HEK293 (cell line): Measurements from ENCODE around the gene ARTN.

ENCODE experiments used
- CTCF ChIA-PET: fragments of 350-600 bp; formaldehyde crosslinking; extraction: SDS; loops from one replicate; lab custom pipeline; 2021; ENCODE audit warnings: antibody characterized with exemption; lab: Yijun Ruan, JAX
- POLR2A ChIA-PET: fragments of 300-600 bp; formaldehyde crosslinking; extraction: SDS; loops from one replicate; lab custom pipeline; 2020; ENCODE audit warnings: antibody characterized with exemption, inconsistent platforms; lab: Yijun Ruan, JAX
- H3K27ac ChIP-seq: fragments of 200-500 bp; sonication (Bioruptor generic); 2 replicates; pipeline ENCODE4 v1.5.1; 2014; ENCODE audit warnings: low read depth, low read length, control low read depth, inconsistent platforms; ENCODE audit errors: extremely low read depth
- H3K36me3 ChIP-seq, 2 experiments: fragments of 200-500 bp in 1 of 2; sonication (Bioruptor generic) in 1 of 2; 1 replicate in 1 of 2; 2 replicates in 1 of 2; pipeline ENCODE4 v1.5.1; 2014 to 2017; ENCODE audit warnings: inconsistent platforms in 2 of 2, low read length in 2 of 2; ENCODE audit not compliant: control insufficient read depth in 2 of 2, insufficient read depth in 1 of 2
- H3K4me1 ChIP-seq: fragments of 200-500 bp; sonication (Bioruptor generic); 2 replicates; pipeline ENCODE4 v1.5.1; 2014; ENCODE audit warnings: mild to moderate bottlenecking, low read length, inconsistent platforms; ENCODE audit not compliant: control insufficient read depth, insufficient read depth
- H3K4me3 ChIP-seq: 2 replicates; pipeline ENCODE4 v1.5.1; 2011; ENCODE audit warnings: low read depth, mild to moderate bottlenecking, control low read depth, low read length, moderate library complexity
- H3K9me3 ChIP-seq: fragments of 200-500 bp; sonication (Bioruptor generic); 2 replicates; pipeline ENCODE4 v1.5.1; 2014; ENCODE audit warnings: low read depth, low read length, inconsistent platforms; ENCODE audit not compliant: control insufficient read depth, insufficient read depth
- BCL11A ChIP-seq: fragments of 450-650 bp; formaldehyde crosslinking; IDR thresholded peaks from 2 replicates; pipeline ENCODE4 v1.5.1; 2016; ENCODE audit warnings: low read depth, missing biosample characterization, missing genetic modification characterization
- CTCF ChIP-seq: fragments of 450-650 bp; formaldehyde crosslinking; IDR thresholded peaks from 2 replicates; pipeline ENCODE4 v1.5.1; 2016; ENCODE audit warnings: missing biosample characterization, missing genetic modification characterization
- GLIS1 ChIP-seq: fragments of 450-650 bp; formaldehyde crosslinking; IDR thresholded peaks from 2 replicates; pipeline ENCODE4 v1.5.1; 2016; ENCODE audit warnings: missing biosample characterization, missing genetic modification characterization
- GLIS2 ChIP-seq: fragments of 450-650 bp; formaldehyde crosslinking; IDR thresholded peaks from 2 replicates; pipeline ENCODE4 v1.5.1; 2016; ENCODE audit warnings: missing biosample characterization, missing genetic modification characterization
- HOXC10 ChIP-seq: sonication (generic); formaldehyde crosslinking; IDR thresholded peaks from 2 replicates; pipeline ENCODE4 v1.8.1; 2023; ENCODE audit warnings: mild to moderate bottlenecking, missing genetic modification reagents
- IKZF3 ChIP-seq: fragments of 450-650 bp; IDR thresholded peaks from 2 replicates; pipeline ENCODE4 v1.5.0; 2018; ENCODE audit warnings: missing biosample characterization, mild to moderate bottlenecking, missing genetic modification characterization, moderate library complexity
- KLF8 ChIP-seq: fragments of 450-650 bp; formaldehyde crosslinking; IDR thresholded peaks from 2 replicates; pipeline ENCODE4 v1.5.1; 2016; ENCODE audit warnings: missing biosample characterization, missing genetic modification characterization
- OSR2 ChIP-seq: fragments of 450-650 bp; formaldehyde crosslinking; IDR thresholded peaks from 2 replicates; pipeline ENCODE4 v1.5.1; 2016; ENCODE audit warnings: missing biosample characterization, missing genetic modification characterization
- ZBTB17 ChIP-seq: fragments of 450-650 bp; formaldehyde crosslinking; IDR thresholded peaks from 2 replicates; pipeline ENCODE4 v1.5.1; 2016; ENCODE audit warnings: missing biosample characterization, missing genetic modification characterization
- ZBTB21 ChIP-seq: fragments of 450-650 bp; formaldehyde crosslinking; IDR thresholded peaks from 2 replicates; pipeline ENCODE4 v1.5.1; 2017; ENCODE audit warnings: missing biosample characterization, missing genetic modification characterization
- ZFP37 ChIP-seq: fragments of 450-650 bp; formaldehyde crosslinking; IDR thresholded peaks from 2 replicates; pipeline ENCODE4 v1.5.1; 2016; ENCODE audit warnings: missing biosample characterization, missing genetic modification characterization
- ZNF157 ChIP-seq: fragments of 450-650 bp; formaldehyde crosslinking; IDR thresholded peaks from 2 replicates; pipeline ENCODE4 v1.5.1; 2016; ENCODE audit warnings: missing biosample characterization, missing genetic modification characterization
- ZNF2 ChIP-seq: fragments of 450-650 bp; formaldehyde crosslinking; IDR thresholded peaks from 2 replicates; pipeline ENCODE4 v1.5.1; 2016; ENCODE audit warnings: missing biosample characterization, missing genetic modification characterization
- ZNF202 ChIP-seq: fragments of 450-650 bp; formaldehyde crosslinking; IDR thresholded peaks from 2 replicates; pipeline ENCODE4 v1.5.1; 2016; ENCODE audit warnings: missing biosample characterization, missing genetic modification characterization, borderline replicate concordance
- ZNF341 ChIP-seq: fragments of 450-650 bp; formaldehyde crosslinking; IDR thresholded peaks from 2 replicates; pipeline ENCODE4; 2016; ENCODE audit warnings: low read depth, missing biosample characterization, missing genetic modification characterization
- ZNF394 ChIP-seq: fragments of 450-650 bp; formaldehyde crosslinking; IDR thresholded peaks from 2 replicates; pipeline ENCODE4 v1.5.1; 2016; ENCODE audit warnings: missing biosample characterization, missing genetic modification characterization, mild to moderate bottlenecking, moderate library complexity, borderline replicate concordance
- ZNF423 ChIP-seq: fragments of 450-650 bp; formaldehyde crosslinking; IDR thresholded peaks from 2 replicates; pipeline ENCODE4 v1.5.1; 2016; ENCODE audit warnings: missing biosample characterization, missing genetic modification characterization
- ZNF426 ChIP-seq: fragments of 450-650 bp; formaldehyde crosslinking; IDR thresholded peaks from 2 replicates; pipeline ENCODE4 v1.5.1; 2017; ENCODE audit warnings: missing biosample characterization, missing genetic modification characterization, mild to moderate bottlenecking, inconsistent platforms, moderate library complexity
- ZNF501 ChIP-seq: fragments of 450-650 bp; formaldehyde crosslinking; IDR thresholded peaks from 2 replicates; pipeline ENCODE4 v1.5.1; 2016; ENCODE audit warnings: missing biosample characterization, missing genetic modification characterization
- ZNF514 ChIP-seq: fragments of 450-650 bp; formaldehyde crosslinking; IDR thresholded peaks from 2 replicates; pipeline ENCODE4 v1.5.1; 2016; ENCODE audit warnings: missing biosample characterization, missing genetic modification characterization
- ZNF654 ChIP-seq: fragments of 450-650 bp; formaldehyde crosslinking; IDR thresholded peaks from 2 replicates; pipeline ENCODE4 v1.5.1; 2016; ENCODE audit warnings: low read depth, missing biosample characterization, missing genetic modification characterization
- ZNF664 ChIP-seq: fragments of 450-650 bp; formaldehyde crosslinking; IDR thresholded peaks from 2 replicates; pipeline ENCODE4 v1.5.1; 2016; ENCODE audit warnings: missing biosample characterization, missing genetic modification characterization
- ZNF768 ChIP-seq: fragments of 450-650 bp; formaldehyde crosslinking; IDR thresholded peaks from 2 replicates; pipeline ENCODE4 v1.5.1; 2018; ENCODE audit warnings: missing biosample characterization, mild to moderate bottlenecking, missing genetic modification characterization
- ZSCAN30 ChIP-seq: fragments of 450-650 bp; IDR thresholded peaks from 2 replicates; pipeline ENCODE4 v1.5.1; 2018; ENCODE audit warnings: missing biosample characterization, mild to moderate bottlenecking, missing genetic modification characterization, moderate library complexity
- TF ChIP-seq, protein P1 (sequence below): IDR thresholded peaks from 2 replicates; pipeline ENCODE4 v1.6.1; 2011; ENCODE audit warnings: mild to moderate bottlenecking, low read depth, low read length, borderline replicate concordance
- TF ChIP-seq, protein P2 (sequence below): fragments of 450-650 bp; formaldehyde crosslinking; IDR thresholded peaks from 2 replicates; pipeline ENCODE4 v1.5.1; 2016; ENCODE audit warnings: missing biosample characterization, missing genetic modification characterization
- TF ChIP-seq, protein P3 (sequence below): sonication (generic); formaldehyde crosslinking; IDR thresholded peaks from 2 replicates; pipeline ENCODE4 v1.8.1; 2022; ENCODE audit warnings: mild to moderate bottlenecking, moderate library complexity, missing genetic modification reagents

Gene ARTN

DNA sequence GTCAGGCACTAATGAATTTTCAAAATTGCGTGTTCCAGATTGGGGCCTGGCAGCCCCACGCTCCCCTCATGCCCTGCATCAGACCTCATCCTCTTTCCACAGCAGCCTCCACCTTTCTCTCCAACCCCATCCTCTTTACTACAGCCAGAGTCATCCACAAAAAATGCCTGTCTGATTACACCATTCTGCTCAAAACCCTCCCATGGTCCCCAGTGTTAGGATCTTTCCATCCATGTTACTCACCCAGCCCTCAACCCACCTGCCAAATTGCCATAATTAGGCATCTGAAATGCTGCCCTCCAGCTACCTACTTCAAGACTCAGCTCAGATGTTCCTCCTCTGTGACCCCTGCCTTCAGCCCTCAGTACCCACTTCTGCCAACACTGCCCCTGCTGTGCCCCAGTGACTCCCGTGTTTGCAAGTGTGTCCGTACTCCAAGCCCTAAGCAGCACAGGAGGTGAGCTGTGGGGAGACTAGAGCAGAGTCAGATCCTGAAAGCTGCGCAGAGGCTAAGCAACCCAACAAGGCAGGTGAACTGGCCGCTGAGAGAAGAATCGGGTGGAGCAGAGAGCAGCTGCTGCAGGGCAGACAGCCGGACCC lies 715 bp upstream of the ARTN start (continued):
- TF ChIP-seq CTCF (tag by site-specific recombination) (no peak), ZNF2 (tag by site-specific recombination) (no peak)
- TF ChIP-seq, protein P1, sequence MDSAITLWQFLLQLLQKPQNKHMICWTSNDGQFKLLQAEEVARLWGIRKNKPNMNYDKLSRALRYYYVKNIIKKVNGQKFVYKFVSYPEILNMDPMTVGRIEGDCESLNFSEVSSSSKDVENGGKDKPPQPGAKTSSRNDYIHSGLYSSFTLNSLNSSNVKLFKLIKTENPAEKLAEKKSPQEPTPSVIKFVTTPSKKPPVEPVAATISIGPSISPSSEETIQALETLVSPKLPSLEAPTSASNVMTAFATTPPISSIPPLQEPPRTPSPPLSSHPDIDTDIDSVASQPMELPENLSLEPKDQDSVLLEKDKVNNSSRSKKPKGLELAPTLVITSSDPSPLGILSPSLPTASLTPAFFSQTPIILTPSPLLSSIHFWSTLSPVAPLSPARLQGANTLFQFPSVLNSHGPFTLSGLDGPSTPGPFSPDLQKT = no peak

GRCh38 chr1:43934101-43934985 lies 742 bp downstream of the ARTN start:
- H3K4me3 ChIP-seq = no peak overlapping the region
- POLR2A ChIA-PET = interaction anchor here (1.0 to 1.5 kb wide), 6 partner anchors 12 to 284 kb away, joined by 4 to 17 read pairs (median 6); partner anchors contain the start of genes IPO13 and KDM4A
- no peak for TF ChIP-seq ZNF664 (tag by site-specific recombination)
- TF ChIP-seq GLIS2 (tag by site-specific recombination) = 0 out of 2 replicates have a peak, but pooled peaks have one; percentile 19
- peak; percentile 63 for TF ChIP-seq ZNF341 (tag by site-specific recombination)
- TF ChIP-seq ZBTB17 (tag by site-specific recombination) = peak; percentile 61; the same call in 1 of the 2 replicates
- no peak for TF ChIP-seq ZNF514 (tag by site-specific recombination)
- no peak for TF ChIP-seq ZNF157
- TF ChIP-seq ZNF768 (tag by site-specific recombination) = no peak
- peak; percentile 96 for TF ChIP-seq ZNF394 (tag by site-specific recombination)
- TF ChIP-seq ZSCAN30 (tag by site-specific recombination) = 0 out of 2 replicates have a peak, but pooled peaks have one; percentile 59
- TF ChIP-seq IKZF3 = peak; percentile 63; the same call in 1 of the 2 replicates
- 0 out of 2 replicates have a peak, but pooled peaks have one; percentile 5 for TF ChIP-seq ZNF501
- 0 out of 2 replicates have a peak, but pooled peaks have one; percentile 28 for TF ChIP-seq HOXC10 (CRISPR knock-in tag)
- no peak for TF ChIP-seq ZBTB21 (tag by site-specific recombination)
- TF ChIP-seq KLF8 (tag by site-specific recombination) = 0 out of 2 replicates have a peak, but pooled peaks have one; percentile 26
- TF ChIP-seq, protein P2, sequence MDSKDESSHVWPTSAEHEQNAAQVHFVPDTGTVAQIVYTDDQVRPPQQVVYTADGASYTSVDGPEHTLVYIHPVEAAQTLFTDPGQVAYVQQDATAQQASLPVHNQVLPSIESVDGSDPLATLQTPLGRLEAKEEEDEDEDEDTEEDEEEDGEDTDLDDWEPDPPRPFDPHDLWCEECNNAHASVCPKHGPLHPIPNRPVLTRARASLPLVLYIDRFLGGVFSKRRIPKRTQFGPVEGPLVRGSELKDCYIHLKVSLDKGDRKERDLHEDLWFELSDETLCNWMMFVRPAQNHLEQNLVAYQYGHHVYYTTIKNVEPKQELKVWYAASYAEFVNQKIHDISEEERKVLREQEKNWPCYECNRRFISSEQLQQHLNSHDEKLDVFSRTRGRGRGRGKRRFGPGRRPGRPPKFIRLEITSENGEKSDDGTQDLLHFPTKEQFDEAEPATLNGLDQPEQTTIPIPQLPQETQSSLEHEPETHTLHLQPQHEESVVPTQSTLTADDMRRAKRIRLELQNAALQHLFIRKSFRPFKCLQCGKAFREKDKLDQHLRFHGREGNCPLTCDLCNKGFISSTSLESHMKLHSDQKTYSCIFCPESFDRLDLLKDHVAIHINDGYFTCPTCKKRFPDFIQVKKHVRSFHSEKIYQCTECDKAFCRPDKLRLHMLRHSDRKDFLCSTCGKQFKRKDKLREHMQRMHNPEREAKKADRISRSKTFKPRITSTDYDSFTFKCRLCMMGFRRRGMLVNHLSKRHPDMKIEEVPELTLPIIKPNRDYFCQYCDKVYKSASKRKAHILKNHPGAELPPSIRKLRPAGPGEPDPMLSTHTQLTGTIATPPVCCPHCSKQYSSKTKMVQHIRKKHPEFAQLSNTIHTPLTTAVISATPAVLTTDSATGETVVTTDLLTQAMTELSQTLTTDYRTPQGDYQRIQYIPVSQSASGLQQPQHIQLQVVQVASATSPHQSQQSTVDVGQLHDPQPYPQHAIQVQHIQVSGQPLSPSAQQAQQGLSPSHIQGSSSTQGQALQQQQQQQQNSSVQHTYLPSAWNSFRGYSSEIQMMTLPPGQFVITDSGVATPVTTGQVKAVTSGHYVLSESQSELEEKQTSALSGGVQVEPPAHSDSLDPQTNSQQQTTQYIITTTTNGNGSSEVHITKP (tag by site-specific recombination) = peak; percentile 88
- no peak for TF ChIP-seq ZNF426 (tag by site-specific recombination)
- TF ChIP-seq ZNF202 (tag by site-specific recombination) = no peak
- 0 out of 2 replicates have a peak, but pooled peaks have one; percentile 22 for TF ChIP-seq ZFP37 (tag by site-specific recombination)
- TF ChIP-seq, protein P3, sequence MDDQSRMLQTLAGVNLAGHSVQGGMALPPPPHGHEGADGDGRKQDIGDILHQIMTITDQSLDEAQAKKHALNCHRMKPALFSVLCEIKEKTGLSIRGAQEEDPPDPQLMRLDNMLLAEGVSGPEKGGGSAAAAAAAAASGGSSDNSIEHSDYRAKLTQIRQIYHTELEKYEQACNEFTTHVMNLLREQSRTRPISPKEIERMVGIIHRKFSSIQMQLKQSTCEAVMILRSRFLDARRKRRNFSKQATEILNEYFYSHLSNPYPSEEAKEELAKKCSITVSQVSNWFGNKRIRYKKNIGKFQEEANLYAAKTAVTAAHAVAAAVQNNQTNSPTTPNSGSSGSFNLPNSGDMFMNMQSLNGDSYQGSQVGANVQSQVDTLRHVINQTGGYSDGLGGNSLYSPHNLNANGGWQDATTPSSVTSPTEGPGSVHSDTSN = no peak
- no peak for TF ChIP-seq ZNF423 (tag by site-specific recombination)
- peak; percentile 72 for TF ChIP-seq ZNF2 (tag by site-specific recombination)
- 0 out of 2 replicates have a peak, but pooled peaks have one; percentile 12 for TF ChIP-seq BCL11A (tag by site-specific recombination)
- TF ChIP-seq ZNF654 (tag by site-specific recombination) = peak; percentile 85
- no peak for TF ChIP-seq OSR2
- TF ChIP-seq GLIS1 (tag by site-specific recombination) = peak; percentile 8; the same call in 1 of the 2 replicates

More at GRCh38 chr1:43934101-43934985, 742 bp downstream of the ARTN start:
- Histone ChIP-seq H3K27ac (peak overlapping the region; percentile 7; the same call in 1 of the 2 replicates), H3K36me3 (peaks cover 0 to 9% of the 10 kb centered on the region in 2 experiments; a peak in 1 of 3 replicates), H3K4me1 (peaks cover 3% of the 10 kb centered on the region; the same call in 1 of the 2 replicates), H3K9me3 (no peaks in the 10 kb centered on the region)
- CTCF ChIA-PET = interaction anchor here (0.6 to 12.4 kb wide), 90 partner anchors 9 to 719 kb away, joined by 3 to 555 read pairs (median 4); partner anchors contain the start of genes DPH2, IPO13, KDM4A and SLC6A9
